GM18519 (cell line): ENCODE results near the gene SELENOM.
"Not testable (repeated sequence)": the region's sequence is repeated elsewhere in the genome, so short reads cannot be mapped to it uniquely, and the experiment has no call there.

Experiments
- ATAC-seq: cut with Tn5 transposase; IDR thresholded peaks from one replicate; pipeline ENCODE4 v1.9.1; 2021; ENCODE audit warnings: mild to moderate bottlenecking, moderate library complexity; ENCODE audit not compliant: unreplicated experiment, low FRiP score

SELENOM gene

GRCh38 chr22:31134688-31135087 lies 27.3 kb upstream of the SELENOM start:
- no peak for ATAC-seq

- no peak for ATAC-seq
Measured at GRCh38 chr22:31133911-31134310, 26.5 kb upstream of the SELENOM start.

GRCh38 chr22:31130873-31131272 lies 23.5 kb upstream of the SELENOM start:
- no peak for ATAC-seq

- no peak for ATAC-seq
Measured at GRCh38 chr22:31128156-31128555, 20.8 kb upstream of the SELENOM start.

GRCh38 chr22:31127181-31127772 lies 19.9 kb upstream of the SELENOM start:
- no peak for ATAC-seq

GRCh38 chr22:31126869-31127175 lies 19.5 kb upstream of the SELENOM start:
- ATAC-seq, result no peak

- ATAC-seq, result no peak
Measured at GRCh38 chr22:31126128-31126868, 18.9 kb upstream of the SELENOM start.

GRCh38 chr22:31125521-31126117 lies 18.3 kb upstream of the SELENOM start:
- no peak for ATAC-seq

- no peak for ATAC-seq
Measured at GRCh38 chr22:31124811-31125465, 17.6 kb upstream of the SELENOM start.

GRCh38 chr22:31124290-31124689 lies 16.9 kb upstream of the SELENOM start:
- no peak for ATAC-seq

GRCh38 chr22:31123292-31123602 lies 15.9 kb upstream of the SELENOM start:
- no peak for ATAC-seq

GRCh38 chr22:31122532-31123291 lies 15.3 kb upstream of the SELENOM start, which contains the start of gene INPP5J:
Gene INPP5J (plus strand): TSS chr22:31122966. CDS start chr22:31123015, 49 bp downstream.
- no peak for ATAC-seq

GRCh38 chr22:31122196-31122531 lies 14.8 kb upstream of the SELENOM start:
- no peak for ATAC-seq

GRCh38 chr22:31121403-31121802 lies 14.0 kb upstream of the SELENOM start:
- ATAC-seq, result no peak

- no peak for ATAC-seq
Measured at GRCh38 chr22:31120642-31121041, 13.3 kb upstream of the SELENOM start.

- ATAC-seq, result no peak
Measured at GRCh38 chr22:31120230-31120629, 12.9 kb upstream of the SELENOM start.

- ATAC-seq, result no peak
Measured at GRCh38 chr22:31119026-31119717, 11.8 kb upstream of the SELENOM start.

GRCh38 chr22:31118046-31118820 lies 10.9 kb upstream of the SELENOM start:
- ATAC-seq, result no peak

- not testable (repeated sequence) for ATAC-seq
Measured at GRCh38 chr22:31112547-31113091, 5.3 kb upstream of the SELENOM start.

- no peak for ATAC-seq
Measured at GRCh38 chr22:31107894-31108218, 488 bp upstream of the SELENOM start.
